ENCODE measurements around the gene TARP.
"Not testable (repeated sequence)": the region's sequence is repeated elsewhere in the genome, so short reads cannot be mapped to it uniquely, and the experiment has no call there.

The TARP gene

GRCh38 chr7:38299275-38299931 is 26.0 kb upstream of the TARP start:
- DNase-seq (ENCODE audit: low read depth in 2 of 3, low spot score in 1 of 3): no peak

DNA sequence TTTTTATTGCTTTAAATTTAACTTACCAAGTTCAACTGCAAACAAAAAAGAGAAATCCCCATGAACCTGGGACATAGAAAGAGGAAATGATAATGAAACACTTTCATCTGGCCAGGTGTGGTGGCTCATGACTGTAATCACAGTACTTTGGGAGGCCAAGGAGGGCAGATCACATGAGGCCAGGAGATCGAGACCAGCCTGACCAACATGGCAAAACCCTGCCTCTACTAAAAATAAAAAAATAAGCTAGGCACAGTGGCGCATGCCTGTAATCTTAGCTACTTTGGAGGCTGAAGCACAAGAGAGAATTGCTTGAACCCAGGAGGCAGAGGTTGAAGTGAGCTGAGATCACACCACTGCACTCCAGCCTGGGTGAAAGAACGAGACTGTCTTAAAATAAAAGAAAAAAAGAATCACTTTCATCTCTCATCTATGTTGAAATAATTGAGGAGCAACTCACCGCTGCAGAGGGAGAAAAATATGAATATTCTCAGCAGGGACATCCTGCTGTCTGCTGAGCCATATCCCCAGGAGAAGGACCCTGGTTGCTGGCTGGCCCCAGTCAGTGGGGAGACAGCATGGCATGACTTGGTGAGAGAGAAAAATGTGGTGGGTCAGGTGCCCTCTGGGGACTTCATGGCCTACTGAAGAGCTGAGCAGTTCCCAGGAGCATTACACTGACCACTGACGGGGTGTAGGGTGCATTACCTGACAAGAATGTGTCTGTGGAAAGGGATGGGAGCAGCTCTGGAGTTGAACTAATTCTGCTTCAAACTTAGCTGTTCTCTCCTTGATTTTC is 22.8 kb upstream of the TARP start:
- no peak for DNase-seq (ENCODE audit: low read depth in 2 of 3, low spot score in 1 of 3)

GRCh38 chr7:38294926-38295325 is 21.5 kb upstream of the TARP start:
- DNase-seq (ENCODE audit: low read depth in 2 of 3, low spot score in 1 of 3): no peak

DNA sequence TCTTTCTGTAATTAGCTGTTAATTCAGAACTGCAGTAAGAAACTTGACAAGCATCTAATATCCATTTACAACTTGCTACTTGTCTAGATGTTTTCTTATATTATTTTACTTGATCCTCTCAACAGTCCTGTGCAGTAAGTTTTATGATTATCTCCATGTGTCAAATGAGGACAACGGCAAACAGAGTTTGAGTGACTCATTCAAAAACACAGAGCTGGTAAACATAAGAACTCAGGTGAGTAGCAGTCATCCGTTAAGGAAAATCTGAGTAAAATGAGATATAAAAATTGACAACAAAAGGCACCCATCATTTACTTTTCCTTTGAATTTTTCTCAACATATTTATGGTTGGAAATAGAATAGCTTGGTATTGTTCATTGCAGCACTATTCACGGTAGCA is 19.0 kb upstream of the TARP start:
- DNase-seq (ENCODE audit: low read depth in 2 of 3, low spot score in 1 of 3): no peak

DNA sequence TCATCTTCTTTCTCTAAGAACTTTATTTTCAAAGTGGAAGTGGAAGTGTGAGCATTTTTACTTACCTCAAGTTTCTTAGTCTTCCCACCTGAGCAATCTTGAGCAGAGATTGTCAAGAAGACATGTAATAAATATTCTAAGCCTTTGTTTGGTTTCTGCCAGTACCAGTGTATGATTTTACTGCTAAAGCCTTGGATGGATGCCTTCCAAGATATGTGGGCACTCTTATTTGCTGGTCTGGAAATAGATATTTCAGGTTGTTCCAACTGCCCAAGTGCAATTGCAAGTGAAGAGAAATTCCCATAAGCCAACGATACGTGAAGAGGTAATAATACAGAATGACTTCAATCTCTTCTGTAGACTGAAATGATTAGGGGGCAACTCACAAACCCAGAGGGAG is 18.2 kb upstream of the TARP start:
- DNase-seq (ENCODE audit: low read depth in 2 of 3, low spot score in 1 of 3): no peak

GRCh38 chr7:38291117-38291647 is 17.7 kb upstream of the TARP start:
- no peak for DNase-seq (ENCODE audit: low read depth in 2 of 3, low spot score in 1 of 3)

GRCh38 chr7:38284553-38284952 is 11.1 kb upstream of the TARP start:
- DNase-seq (ENCODE audit: low read depth in 2 of 3, low spot score in 1 of 3): no peak

DNA sequence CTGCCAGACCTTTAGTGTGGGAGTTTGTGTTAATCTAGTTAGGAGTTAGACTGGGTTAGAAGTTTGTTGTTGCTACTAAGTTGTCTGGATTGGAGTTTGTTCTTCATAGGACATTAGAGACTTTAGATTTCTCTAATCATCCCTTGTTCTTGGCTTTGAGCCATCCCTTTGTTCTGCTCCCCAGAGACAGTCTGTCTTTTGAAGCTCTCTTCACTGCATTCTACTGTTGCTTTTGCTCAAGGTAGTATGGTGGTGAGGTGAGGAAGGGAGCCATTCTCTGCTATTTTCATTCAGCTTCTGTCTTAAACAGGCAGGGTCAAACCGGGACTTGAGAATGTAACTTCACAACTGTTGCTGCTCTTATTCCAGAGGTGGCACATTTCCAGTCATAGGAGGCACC is 10.4 kb upstream of the TARP start:
- no peak for DNase-seq (ENCODE audit: low read depth in 2 of 3, low spot score in 1 of 3)

- DNase-seq (ENCODE audit: low read depth in 2 of 3, low spot score in 1 of 3): no peak
Observed at GRCh38 chr7:38283107-38283506, 9.7 kb upstream of the TARP start.

- no peak for DNase-seq (ENCODE audit: low read depth in 2 of 3, low spot score in 1 of 3)
Observed at GRCh38 chr7:38282081-38282480, 8.6 kb upstream of the TARP start.

GRCh38 chr7:38281266-38281665 is 7.8 kb upstream of the TARP start:
- DNase-seq (ENCODE audit: low read depth in 2 of 3, low spot score in 1 of 3): no peak

GRCh38 chr7:38280707-38281106 is 7.3 kb upstream of the TARP start:
- no peak for DNase-seq (ENCODE audit: low read depth in 2 of 3, low spot score in 1 of 3)

DNA sequence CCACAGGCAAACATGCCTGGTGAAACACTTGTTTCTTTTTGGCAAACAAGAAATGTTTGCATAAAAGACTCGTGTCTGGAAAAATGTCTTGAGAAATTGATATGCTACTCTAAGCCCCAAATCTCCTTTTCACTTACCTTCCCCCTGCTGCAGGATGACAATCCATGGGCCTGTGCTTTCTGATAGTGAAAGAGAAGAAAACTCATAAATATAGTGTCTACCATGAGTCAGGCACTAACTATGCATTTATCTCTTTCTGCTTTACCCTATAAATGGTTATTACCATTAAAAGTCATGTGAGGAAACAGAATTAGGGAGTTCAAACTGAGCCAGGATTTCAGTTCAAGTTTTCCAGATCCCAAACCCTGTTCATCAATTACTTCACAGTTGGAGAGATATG is 6.6 kb upstream of the TARP start:
- no peak for DNase-seq (ENCODE audit: low read depth in 2 of 3, low spot score in 1 of 3)

DNA sequence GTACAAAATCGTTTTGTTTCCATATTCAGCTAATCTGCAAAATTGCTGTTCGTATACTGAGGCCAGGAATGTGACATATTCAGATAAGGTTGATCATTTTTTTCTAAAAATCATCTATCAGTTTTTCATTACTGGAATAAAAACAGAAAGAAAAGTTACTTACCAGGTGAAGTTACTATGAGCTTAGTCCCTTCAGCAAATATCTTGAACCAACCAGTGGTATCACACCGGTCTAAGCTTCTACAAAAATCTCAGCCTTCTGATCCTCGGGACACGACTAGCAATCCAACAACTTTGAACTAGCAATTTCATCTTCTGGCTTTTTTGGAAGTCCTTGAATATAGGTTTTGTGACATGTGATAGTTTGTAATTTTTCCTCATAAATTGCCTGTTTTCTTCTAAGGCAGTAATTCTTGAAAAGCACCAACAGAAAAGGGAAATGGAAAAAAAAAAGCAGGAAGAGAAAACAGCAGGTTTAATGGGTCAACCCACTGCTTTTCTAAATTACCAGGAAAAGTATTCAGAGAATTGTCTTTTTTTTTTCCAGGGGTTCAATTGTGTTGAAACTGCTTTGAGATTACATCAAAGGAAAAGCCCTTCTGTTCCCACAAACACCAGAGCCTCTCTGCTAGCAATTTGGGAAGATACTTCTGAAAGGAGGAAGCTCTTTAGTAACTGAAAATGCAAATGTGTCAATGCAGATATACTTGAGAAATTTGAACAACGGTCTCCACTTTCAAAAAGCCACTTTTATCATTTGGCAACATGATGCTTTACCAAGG is 2.9 kb upstream of the TARP start:
- no peak for DNase-seq (ENCODE audit: low read depth in 2 of 3, low spot score in 1 of 3)

DNA sequence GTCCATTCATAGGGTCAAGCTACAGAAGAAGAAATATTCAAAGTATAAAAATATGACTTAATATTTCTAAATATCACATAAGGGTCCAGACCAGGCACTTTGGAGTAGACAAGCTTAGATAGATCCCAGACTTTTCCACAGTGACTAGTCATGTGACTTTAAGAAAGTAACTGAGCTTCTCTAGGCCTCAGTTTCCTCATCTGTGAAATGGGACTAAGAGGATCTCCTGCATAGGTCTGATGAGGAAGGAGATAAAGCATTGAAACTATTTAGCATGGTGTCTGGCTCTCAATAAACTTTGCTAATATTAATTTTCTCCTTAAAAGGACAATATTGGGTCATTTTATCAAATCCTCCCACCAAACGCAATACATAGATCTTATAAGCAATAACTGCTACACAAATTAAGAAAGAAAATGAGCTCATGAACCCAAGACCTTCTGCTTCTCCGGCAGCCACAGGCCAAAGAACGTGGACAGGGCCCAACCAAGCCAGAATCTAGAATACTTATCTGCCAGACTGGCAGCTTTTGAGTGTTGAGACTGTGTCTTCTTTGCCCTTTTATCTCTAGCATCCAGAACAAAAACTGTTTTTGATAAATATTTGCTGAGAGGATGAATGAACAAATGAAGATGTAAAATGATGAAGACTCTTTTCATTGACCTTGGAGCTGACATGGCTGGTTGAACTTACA is 1.6 kb upstream of the TARP start:
- no peak for DNase-seq (ENCODE audit: low read depth in 2 of 3, low spot score in 1 of 3)

- no peak for DNase-seq (ENCODE audit: low read depth in 2 of 3, low spot score in 1 of 3)
Observed at GRCh38 chr7:38274486-38274885, 1.1 kb upstream of the TARP start.

DNA sequence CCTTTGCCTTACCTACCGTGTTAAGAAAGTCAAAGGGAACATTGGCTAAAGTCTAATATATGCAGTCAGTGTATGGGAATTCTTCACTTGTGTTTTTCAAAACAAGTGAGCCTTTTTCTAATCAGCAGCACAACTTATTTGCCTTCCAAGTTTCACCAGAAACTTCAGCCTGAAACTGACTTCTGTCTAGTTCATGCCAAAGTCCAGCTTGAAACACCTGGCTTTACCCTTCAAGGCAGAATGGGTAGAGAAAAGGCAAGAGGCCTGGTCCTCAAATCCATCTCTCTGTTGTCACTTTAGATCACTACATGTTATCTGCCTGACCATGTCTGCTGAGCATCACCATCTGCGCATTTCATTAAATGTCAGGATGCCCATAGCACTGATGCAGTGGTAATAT is 3.0 kb downstream of the TARP start:
- DNase-seq (ENCODE audit: low read depth in 2 of 3, low spot score in 1 of 3): not testable (repeated sequence)

GRCh38 chr7:38269704-38270346 is 3.6 kb downstream of the TARP start:
- DNase-seq (ENCODE audit: low read depth in 2 of 3, low spot score in 1 of 3): not testable (repeated sequence)

DNA sequence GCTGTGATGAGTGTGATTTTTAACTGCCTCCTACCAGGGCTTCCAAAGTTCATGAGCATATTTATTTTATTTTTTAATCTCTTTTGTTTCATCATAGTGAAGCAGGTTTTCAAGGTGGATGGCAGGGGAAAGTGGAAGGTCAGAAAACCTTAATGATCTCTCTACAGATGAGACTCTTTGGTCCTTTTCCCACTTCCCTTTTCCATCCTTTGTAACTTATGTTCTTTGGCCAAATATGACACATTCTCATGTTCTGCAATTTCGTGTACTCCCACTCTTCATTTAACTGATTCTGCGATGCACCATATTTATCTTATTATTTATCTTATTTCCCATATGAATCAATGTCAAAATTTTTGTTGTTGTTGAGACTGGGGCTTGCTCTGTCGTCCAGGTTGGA is 7.5 kb downstream of the TARP start:
- not testable (repeated sequence) for DNase-seq (ENCODE audit: low read depth in 2 of 3, low spot score in 1 of 3)

- not testable (repeated sequence) for DNase-seq (ENCODE audit: low read depth in 2 of 3, low spot score in 1 of 3)
Observed at GRCh38 chr7:38264602-38265001, 8.8 kb downstream of the TARP start.

- not testable (repeated sequence) for DNase-seq (ENCODE audit: low read depth in 2 of 3, low spot score in 1 of 3)
Observed at GRCh38 chr7:38263274-38263673, 10.2 kb downstream of the TARP start.

All from stimulated activated CD4-positive, alpha-beta T cell treated with anti-CD3 and anti-CD28 coated beads, Interleukin-12 subunit alpha, Interleukin-12 subunit beta, amount 100 ng/mL, for 48 hours (primary cell).